ENCODE measurements around the gene MPP4.

Gene MPP4

DNA sequence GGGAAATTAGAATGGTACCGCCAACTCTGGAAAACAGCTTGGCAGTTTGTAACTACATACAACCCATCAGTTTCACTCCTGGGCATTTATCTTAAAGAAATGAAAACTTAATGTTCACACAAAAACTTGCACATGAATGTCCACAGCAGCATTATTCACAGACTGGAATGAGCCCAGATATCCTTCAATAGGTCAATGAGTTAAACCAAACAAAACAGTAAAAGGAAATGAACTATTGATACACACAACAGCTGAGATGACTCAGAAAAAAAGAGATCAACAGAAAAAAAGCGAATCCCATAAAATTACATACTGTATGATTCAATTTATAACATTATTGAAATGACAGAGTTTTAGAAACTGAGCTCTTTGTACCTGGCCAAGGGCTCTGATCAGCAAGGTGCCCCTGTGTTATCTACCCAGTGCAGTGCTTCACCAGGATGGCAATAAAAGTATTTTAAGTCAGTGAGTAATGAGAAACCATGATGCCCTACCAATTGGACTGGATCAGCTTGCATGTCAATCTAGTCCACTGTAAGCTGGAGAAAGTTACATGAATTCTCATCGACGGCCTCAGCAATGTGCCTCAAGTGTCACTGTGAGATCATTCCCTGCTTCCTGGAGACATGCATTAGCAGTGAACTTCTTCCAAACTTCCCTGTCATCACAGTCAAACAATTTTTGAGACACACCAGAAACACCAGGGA lies 77.0 kb downstream of the MPP4 start:
- DNase-seq, result no peak

DNA sequence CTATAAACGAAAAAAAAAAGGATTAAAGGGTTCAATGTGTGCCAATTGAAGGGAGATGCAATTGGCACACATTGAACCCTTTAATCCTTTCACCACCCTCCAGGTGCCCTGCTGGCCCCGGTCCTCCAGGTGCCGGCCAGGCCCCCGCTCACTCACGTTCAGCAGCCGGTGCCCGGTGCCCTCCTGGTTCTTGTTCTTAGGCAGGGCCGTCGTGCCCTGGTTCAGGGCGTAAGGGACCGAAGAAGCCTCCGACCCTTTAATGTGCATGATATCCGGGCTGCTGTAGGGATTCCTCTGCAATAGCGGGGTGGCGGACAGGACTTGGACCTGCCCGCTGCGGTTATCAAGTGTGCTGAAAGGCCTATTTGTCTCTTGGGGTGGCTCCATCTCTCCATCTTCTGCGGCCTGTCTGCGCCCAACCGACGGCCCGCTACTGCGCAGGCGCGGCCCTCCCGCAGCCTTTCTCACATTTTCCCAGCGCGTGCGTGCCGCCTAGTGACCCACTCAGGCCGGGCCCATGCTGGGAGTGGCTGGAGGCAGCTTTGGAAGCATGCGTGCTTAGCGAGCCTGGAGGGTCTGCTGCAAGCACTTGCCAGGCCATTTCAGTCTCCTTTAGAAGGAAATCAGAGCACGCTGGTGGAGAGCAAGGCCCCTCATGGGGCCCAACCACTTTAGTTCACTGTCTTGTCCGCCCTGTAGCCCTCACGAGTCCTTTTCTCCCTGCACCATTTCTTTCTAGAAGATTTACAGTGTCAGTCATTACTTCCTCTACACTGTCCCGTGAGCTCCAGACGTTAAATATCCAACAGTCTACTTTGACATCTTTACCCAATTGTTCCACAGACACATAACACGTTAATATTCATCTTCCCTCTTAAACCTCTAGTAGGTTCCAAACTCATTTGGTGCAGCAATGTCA lies 79.4 kb downstream of the MPP4 start:
- DNase-seq, result peak; percentile 20 to 27

- no peak for DNase-seq
Measured at GRCh38 chr2:201608021-201608420, 90.4 kb downstream of the MPP4 start.

GRCh38 chr2:201607568-201607967 lies 90.9 kb downstream of the MPP4 start:
- DNase-seq, result no peak

GRCh38 chr2:201600906-201601305 lies 97.5 kb downstream of the MPP4 start:
- DNase-seq, result no peak

DNA sequence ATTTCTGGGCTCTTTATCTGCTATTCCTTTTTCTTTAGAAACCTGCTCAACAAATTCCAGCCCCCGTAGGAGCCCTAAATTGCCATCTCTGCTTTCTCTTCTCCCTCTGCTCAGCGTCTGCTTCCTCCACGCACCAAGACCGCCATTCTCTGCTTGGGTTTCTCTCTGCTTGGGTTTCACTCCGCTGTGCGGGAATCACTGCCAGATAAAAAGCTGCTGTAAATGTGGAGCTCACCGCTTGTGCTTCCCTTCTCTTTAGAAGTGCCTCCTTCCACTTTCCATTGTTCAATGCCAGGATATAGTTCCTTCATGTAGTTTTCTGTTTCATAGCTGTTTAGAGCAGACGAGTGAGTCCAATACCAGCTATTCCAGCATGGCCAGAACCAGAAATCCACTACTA lies 101.0 kb downstream of the MPP4 start:
- DNase-seq, result no peak

Measured in NCI-H1930 (cell line).